Kidney epithelial cell (primary cell): Measurements from ENCODE around the gene AKAP13. TPM values are rescaled to one million over a fixed set of nuclear protein-coding genes. Genes with fewer than 3 reads are reported as not detected.
A peak's percentile ranks its signal among the peaks of the same experiment; 100 is the strongest.

Experiments used
- DNase-seq: peaks from one replicate; pipeline ENCODE4 v3.0.0-alpha.2; 2010; ENCODE audit warnings: low read depth
- H3K27me3 ChIP-seq: 2 replicates; pipeline ENCODE4 v1.6.0; 2011; ENCODE audit warnings: low read length; ENCODE audit not compliant: control insufficient read depth, insufficient read depth
- H3K36me3 ChIP-seq: 2 replicates; pipeline ENCODE4 v1.5.1; 2011; ENCODE audit warnings: low read length; ENCODE audit not compliant: control insufficient read depth, insufficient read depth
- H3K4me3 ChIP-seq: 2 replicates; pipeline ENCODE4 v1.5.1; 2011; ENCODE audit warnings: low read depth, mild to moderate bottlenecking, control low read depth, low read length
- total RNA-seq: library from RNA; depleted of rRNA; stranded (reverse); fragments of >200 nt; gene quantifications from 2 replicates; pipeline ENCODE4 v1.2.3, GENCODE V29; 2015
- TF ChIP-seq, protein P1 (sequence below): IDR thresholded peaks from 2 replicates; pipeline ENCODE4 v1.5.1; 2011; ENCODE audit warnings: mild to moderate bottlenecking, moderate library complexity, low read length, control low read depth, inconsistent platforms; ENCODE audit not compliant: insufficient read depth, poor library complexity, severe bottlenecking

AKAP13 gene
- total RNA-seq, 1 donor from 2014 or later, result 54.0 TPM

DNA sequence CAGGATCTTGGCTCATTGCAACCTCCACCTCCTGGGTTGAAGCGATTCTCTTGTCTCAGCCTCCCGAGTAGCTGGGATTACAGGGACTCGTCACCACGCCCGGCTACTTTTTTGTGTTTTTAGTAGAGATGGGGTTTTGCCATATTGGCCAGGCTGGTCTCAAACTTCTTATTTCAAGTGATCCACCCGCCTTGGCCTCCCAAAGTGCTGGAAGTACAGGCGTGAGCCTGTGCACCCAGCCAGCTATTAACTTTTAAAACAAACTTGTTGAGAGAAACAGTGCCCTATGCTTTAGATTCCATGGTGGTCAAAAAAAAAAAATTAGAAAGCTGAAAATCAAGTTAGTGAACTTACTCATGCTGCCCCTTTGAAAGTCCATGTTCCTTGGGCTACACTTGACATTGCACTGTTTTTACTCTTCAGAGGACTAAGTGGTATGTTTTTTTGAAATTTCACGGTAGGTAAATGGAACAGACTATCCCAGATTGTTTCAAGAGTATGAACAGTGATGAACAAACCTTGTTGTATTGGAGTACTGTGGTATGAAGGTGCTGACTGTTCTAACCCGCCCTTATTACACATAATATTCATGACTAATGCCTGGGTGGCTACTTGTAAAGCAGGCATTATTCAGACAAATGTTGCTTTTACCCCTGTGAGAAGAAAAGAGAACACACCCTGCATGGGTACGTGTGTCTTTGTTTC, 207.5 kb downstream of the AKAP13 start:
- TF ChIP-seq, protein P1, sequence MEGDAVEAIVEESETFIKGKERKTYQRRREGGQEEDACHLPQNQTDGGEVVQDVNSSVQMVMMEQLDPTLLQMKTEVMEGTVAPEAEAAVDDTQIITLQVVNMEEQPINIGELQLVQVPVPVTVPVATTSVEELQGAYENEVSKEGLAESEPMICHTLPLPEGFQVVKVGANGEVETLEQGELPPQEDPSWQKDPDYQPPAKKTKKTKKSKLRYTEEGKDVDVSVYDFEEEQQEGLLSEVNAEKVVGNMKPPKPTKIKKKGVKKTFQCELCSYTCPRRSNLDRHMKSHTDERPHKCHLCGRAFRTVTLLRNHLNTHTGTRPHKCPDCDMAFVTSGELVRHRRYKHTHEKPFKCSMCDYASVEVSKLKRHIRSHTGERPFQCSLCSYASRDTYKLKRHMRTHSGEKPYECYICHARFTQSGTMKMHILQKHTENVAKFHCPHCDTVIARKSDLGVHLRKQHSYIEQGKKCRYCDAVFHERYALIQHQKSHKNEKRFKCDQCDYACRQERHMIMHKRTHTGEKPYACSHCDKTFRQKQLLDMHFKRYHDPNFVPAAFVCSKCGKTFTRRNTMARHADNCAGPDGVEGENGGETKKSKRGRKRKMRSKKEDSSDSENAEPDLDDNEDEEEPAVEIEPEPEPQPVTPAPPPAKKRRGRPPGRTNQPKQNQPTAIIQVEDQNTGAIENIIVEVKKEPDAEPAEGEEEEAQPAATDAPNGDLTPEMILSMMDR, result no peak
- H3K27me3 ChIP-seq, result no peaks in the 10 kb centered on the region
- no peak for DNase-seq
- no peaks in the 10 kb centered on the region for H3K36me3 ChIP-seq
- H3K4me3 ChIP-seq, result no peak overlapping the region

DNA sequence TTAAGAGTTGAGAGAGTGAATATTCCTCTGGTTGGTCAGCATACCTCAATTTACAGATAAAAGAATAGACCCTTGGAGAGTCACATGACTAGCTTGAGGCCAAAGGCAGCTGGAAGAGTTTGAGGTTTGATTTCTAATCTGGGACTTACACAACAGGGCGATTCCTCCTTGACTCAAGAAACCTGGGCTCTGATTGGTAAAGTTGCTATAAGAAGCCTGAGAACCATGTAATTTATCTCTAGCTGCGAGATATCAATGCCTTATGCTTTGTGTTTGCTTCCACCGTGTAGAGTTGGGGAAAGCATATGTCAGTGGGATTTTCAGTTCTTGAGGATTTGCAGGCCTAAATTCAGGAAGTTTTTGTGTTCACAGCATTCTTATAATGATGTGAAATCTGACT, 208.3 kb downstream of the AKAP13 start:
- TF ChIP-seq, protein P1, result no peak
- Histone ChIP-seq H3K27me3 (no peaks in the 10 kb centered on the region), H3K36me3 (no peaks in the 10 kb centered on the region), H3K4me3 (no peak overlapping the region)
- DNase-seq, result no peak

DNA sequence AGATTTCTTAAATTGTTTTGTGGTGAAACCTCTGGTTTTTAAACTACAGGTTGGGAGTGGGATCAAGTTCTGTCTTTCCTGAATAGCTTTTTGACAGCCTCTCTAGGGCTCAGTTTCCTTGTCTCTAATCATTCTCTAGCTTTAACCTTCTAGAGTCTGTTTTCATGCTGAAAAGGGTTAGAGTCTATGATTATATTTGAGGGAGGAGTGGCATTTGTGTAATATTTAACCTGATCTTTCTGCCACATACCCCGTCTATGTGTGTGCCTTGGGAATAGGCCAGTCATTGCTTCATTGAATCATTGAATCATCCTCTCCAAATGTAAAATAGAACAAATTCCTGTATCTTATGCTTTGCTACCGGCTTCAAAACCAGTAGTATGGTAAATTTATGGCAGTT, 209.4 kb downstream of the AKAP13 start:
- Histone ChIP-seq H3K36me3 (no peaks in the 10 kb centered on the region), H3K27me3 (no peaks in the 10 kb centered on the region), H3K4me3 (no peak overlapping the region)
- TF ChIP-seq, protein P1, result no peak
- no peak for DNase-seq

DNA sequence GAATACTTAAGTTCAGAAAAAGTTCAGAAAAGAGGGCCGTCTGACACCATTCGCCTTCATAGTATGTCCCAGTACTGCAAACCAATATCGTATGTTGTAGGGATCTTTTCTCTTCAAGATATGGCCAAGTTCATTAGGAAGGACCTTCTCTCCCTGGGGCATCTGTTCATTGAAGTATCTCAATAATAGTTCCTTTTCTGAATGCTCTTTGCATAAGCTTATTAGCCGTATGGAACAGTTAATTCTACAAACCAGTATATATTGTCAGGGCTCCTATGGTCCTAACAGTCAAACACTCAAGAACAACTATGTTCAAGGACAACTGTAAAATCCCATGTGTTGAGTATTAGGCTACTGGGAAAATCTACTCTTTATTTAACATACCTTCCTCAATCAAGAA, 211.2 kb downstream of the AKAP13 start:
- Histone ChIP-seq H3K27me3 (no peaks in the 10 kb centered on the region), H3K4me3 (no peak overlapping the region), H3K36me3 (no peaks in the 10 kb centered on the region)
- TF ChIP-seq, protein P1, result no peak
- no peak for DNase-seq

DNA sequence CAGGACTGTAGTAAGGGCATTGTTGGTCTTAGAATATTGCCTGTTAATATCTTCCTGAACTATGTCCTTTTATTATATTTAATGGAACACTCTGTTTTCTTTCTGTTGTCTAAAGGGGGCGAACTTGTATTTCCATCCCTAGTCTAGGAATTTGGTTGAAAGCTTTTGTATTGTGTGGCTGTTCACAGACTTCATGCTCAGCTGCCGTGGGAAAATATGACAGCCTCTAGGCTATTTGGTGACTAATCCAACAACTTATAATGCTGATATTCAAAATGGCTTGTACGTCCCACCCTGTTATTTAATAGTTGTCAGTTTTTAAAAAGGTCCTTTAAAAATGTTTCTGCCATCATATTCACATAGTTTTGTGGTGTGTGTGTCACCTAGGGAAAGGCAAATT, 211.7 kb downstream of the AKAP13 start:
- TF ChIP-seq, protein P1, result peak; percentile 29
- no peak for DNase-seq
- Histone ChIP-seq H3K27me3 (no peaks in the 10 kb centered on the region), H3K4me3 (no peak overlapping the region), H3K36me3 (no peaks in the 10 kb centered on the region)
